B cell (primary cell): ENCODE data around the gene XAF1. TPM values are rescaled to one million over a fixed set of nuclear protein-coding genes. Genes with fewer than 3 reads are reported as not detected.

Source experiments
- ATAC-seq: fragments of 200-7000 bp; cut with Tn5 transposase; one replicate; pipeline ENCODE4 v1.10.0; 2021; ENCODE audit warnings: low read depth, mild to moderate bottlenecking, moderate number of reproducible peaks, moderate library complexity
- CTCF ChIA-PET: fragments of 350-600 bp; sonication (Branson Sonifier 250); formaldehyde crosslinking; loops from one replicate; lab custom pipeline; 2021; ENCODE audit warnings: antibody characterized with exemption, inconsistent platforms; lab: Charles Lee
- POLR2A ChIA-PET: fragments of 350-600 bp; sonication (Branson Sonifier 250); formaldehyde crosslinking; loops from one replicate; lab custom pipeline; 2021; ENCODE audit warnings: antibody characterized with exemption; lab: Charles Lee
- DNase-seq: peaks from one replicate; pipeline ENCODE4 v3.0.0; 2013
- H2AFZ ChIP-seq: 2 replicates; pipeline ENCODE4 v1.6.1; 2012; ENCODE audit warnings: mild to moderate bottlenecking, low read depth, low read length; ENCODE audit not compliant: insufficient read depth, poor library complexity, severe bottlenecking
- H3K27ac ChIP-seq, 2 donors: 1 replicate in 1 of 2; 2 replicates in 1 of 2; pipeline ENCODE4 v1.5.1; 2012 to 2013; ENCODE audit warnings: low read length in 2 of 2, mild to moderate bottlenecking in 2 of 2, moderate library complexity in 1 of 2
- H3K27me3 ChIP-seq, 4 experiments: fragments of 200-600 bp in 1 of 4; sonication (generic) in 1 of 4; replicated peaks in 1 of 4; 1 replicate in 2 of 4; 2 replicates in 2 of 4; pipeline versions ENCODE4 v1.6.1 to v1.7.0; 2013 to 2016; ENCODE audit warnings: low read length in 3 of 4, mild to moderate bottlenecking in 2 of 4, mixed read lengths in 1 of 4, moderate library complexity in 1 of 4; ENCODE audit not compliant: insufficient read depth in 4 of 4, control insufficient read depth in 3 of 4; ENCODE audit errors: control extremely low read depth in 1 of 4
- H3K36me3 ChIP-seq, 2 experiments: replicated peaks in 1 of 2; 1 replicate in 1 of 2; 2 replicates in 1 of 2; pipeline versions ENCODE4 v1.6.1 to v1.7.1; 2013; ENCODE audit warnings: low read length in 1 of 2; ENCODE audit not compliant: insufficient read depth in 2 of 2, control insufficient read depth in 1 of 2; ENCODE audit errors: control extremely low read depth in 1 of 2, extremely low read depth in 1 of 2
- H3K4me1 ChIP-seq, 2 donors: fragments of 200-600 bp in 1 of 2; sonication (generic) in 1 of 2; 1 replicate in 1 of 2; 2 replicates in 1 of 2; pipeline versions ENCODE4 v1.5.1 to v1.6.1; 2013 to 2017; ENCODE audit warnings: low read length in 2 of 2; ENCODE audit not compliant: control insufficient read depth in 2 of 2, insufficient read depth in 2 of 2
- H3K4me2 ChIP-seq: replicated peaks from 2 replicates; pipeline ENCODE3; 2012; ENCODE audit warnings: mild to moderate bottlenecking, low read depth, low read length; ENCODE audit not compliant: poor library complexity, severe bottlenecking
- H3K4me3 ChIP-seq, 5 experiments: fragments of 200-600 bp in 1 of 5; sonication (generic) in 1 of 5; 1 replicate in 3 of 5; 2 replicates in 2 of 5; pipeline versions ENCODE4 v1.5.1 to v1.7.0; 2011 to 2016; ENCODE audit warnings: low read length in 4 of 5, mild to moderate bottlenecking in 4 of 5, low read depth in 2 of 5, control low read depth in 1 of 5, moderate library complexity in 1 of 5; ENCODE audit not compliant: insufficient read depth in 1 of 5; ENCODE audit errors: control extremely low read depth in 1 of 5, extremely low read depth in 1 of 5
- H3K79me2 ChIP-seq: fragments of 200-600 bp; sonication (generic); one replicate; pipeline ENCODE4 v1.6.0; 2016; ENCODE audit warnings: low read length; ENCODE audit not compliant: control insufficient read depth, insufficient read depth
- H3K9ac ChIP-seq: fragments of 200-600 bp; sonication (generic); 2 replicates; pipeline ENCODE4 v1.6.1; 2017; ENCODE audit warnings: mild to moderate bottlenecking, low read length, moderate library complexity
- H3K9me3 ChIP-seq, 3 donors: one replicate each; pipeline versions ENCODE4 v1.6.1 to v1.7.1; 2013; ENCODE audit warnings: low read length in 2 of 3; ENCODE audit not compliant: control insufficient read depth in 2 of 3, insufficient read depth in 1 of 3; ENCODE audit errors: control extremely low read depth in 1 of 3
- H4K20me1 ChIP-seq: 2 replicates; pipeline ENCODE4 v1.6.0; 2012; ENCODE audit warnings: mild to moderate bottlenecking, low read length; ENCODE audit not compliant: insufficient read depth, control insufficient read depth, poor library complexity, severe bottlenecking
- H3K27ac Mint-ChIP-seq: one replicate; pipeline ENCODE4 v1.8.0; 2021; ENCODE audit warnings: mixed read lengths
- H3K27me3 Mint-ChIP-seq: one replicate; pipeline ENCODE4 v1.8.0; 2021; ENCODE audit warnings: mixed read lengths
- H3K4me1 Mint-ChIP-seq: one replicate; pipeline ENCODE4 v1.8.0; 2021; ENCODE audit warnings: mixed read lengths
- H3K4me3 Mint-ChIP-seq: one replicate; pipeline ENCODE4 v1.8.0; 2021; ENCODE audit warnings: mixed read lengths
- H3K9me3 Mint-ChIP-seq: one replicate; pipeline ENCODE4 v1.8.0; 2022; ENCODE audit warnings: mixed read lengths; ENCODE audit not compliant: insufficient read depth
- EZH2 ChIP-seq: IDR thresholded peaks from 2 replicates; pipeline ENCODE4 v1.6.1; 2012; ENCODE audit warnings: borderline replicate concordance, low read depth, mild to moderate bottlenecking, moderate library complexity, low read length; ENCODE audit not compliant: insufficient read depth, poor library complexity, severe bottlenecking
- WGBS: methylation state at CpG from one replicate; pipeline ENCODE4 v1.1.5; 2013; ENCODE audit warnings: missing lambda C conversion rate; ENCODE audit not compliant: insufficient coverage; 5-methylcytosine and 5-hydroxymethylcytosine counted together
- intact Hi-C: fragments of 100-400 bp; cut with micrococcal nuclease; formaldehyde crosslinking; loops from one replicate; pipeline ENCODE4 v1.10.0; 2022
- polyA plus RNA-seq: library from polyadenylated mRNA; depleted of rRNA; stranded (reverse); fragments of >200 nt; gene quantifications from 2 replicates; pipeline ENCODE4 v1.2.3, GENCODE V29; 2012
- total RNA-seq, 2 donors: library from RNA; stranded (reverse); fragments of 120-200 nt in 1 of 2; gene quantifications; 1 replicate in 1 of 2; 2 replicates in 1 of 2; pipeline versions ENCODE4 v1.2.3 to v1.2.4, GENCODE V29; 2013 to 2022
- TF ChIP-seq, protein P1 (sequence below): fragments of 200-600 bp; IDR thresholded peaks from one replicate; pipeline ENCODE4 v1.8.0; 2022; ENCODE audit warnings: antibody characterized with exemption, mild to moderate bottlenecking

The XAF1 gene
- total and polyA plus RNA-seq, 2 donors (not counting 1 experiment from before 2014, with no cell fraction given): 44.8 to 116 TPM

DNA sequence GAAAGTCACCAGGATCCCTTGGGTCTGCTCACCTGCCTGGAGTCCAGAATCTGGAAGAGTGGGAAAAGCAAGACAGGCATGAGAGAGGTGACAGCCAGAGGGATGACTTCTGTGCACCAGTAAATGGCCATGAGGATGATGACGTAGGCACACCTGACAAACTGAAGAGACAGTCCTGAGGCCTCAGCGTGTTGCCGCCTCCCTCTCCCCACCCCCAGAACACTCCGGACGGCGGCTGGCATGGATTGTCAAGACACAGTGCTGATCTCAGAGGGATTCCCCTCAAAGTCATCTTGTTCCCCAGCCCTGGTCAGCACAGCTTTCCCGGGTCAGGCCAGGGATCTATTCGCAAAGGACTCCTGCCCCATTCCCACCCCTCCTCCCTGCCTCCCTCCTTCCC lies 48.9 kb upstream of the XAF1 start:
- Histone ChIP-seq H3K4me1 (no peaks in the 10 kb centered on the region), H4K20me1 (no peaks in the 10 kb centered on the region), H3K27ac (no peak overlapping the region), H3K4me2 (no peak overlapping the region), H2AFZ (no peak overlapping the region), H3K9ac (no peak overlapping the region), H3K4me3 (no peak overlapping the region), H3K79me2 (no peaks in the 10 kb centered on the region), H3K9me3 (no peaks in the 10 kb centered on the region), H3K27me3 (peaks cover 0 to 12% (median 5%) of the 10 kb centered on the region in 4 experiments), H3K36me3 (no peaks in the 10 kb centered on the region)
- Mint-ChIP-seq H3K4me1 (peaks cover 2% of the 10 kb centered on the region), H3K4me3 (no peak overlapping the region), H3K9me3 (no peaks in the 10 kb centered on the region), H3K27ac (no peak overlapping the region), H3K27me3 (peaks cover 57% of the 10 kb centered on the region)
- DNase-seq (no peak), ATAC-seq (no peak)
- CTCF ChIA-PET: no interaction called here
- 89% methylated on average over 8 of the region's 8 CpGs for WGBS
- TF ChIP-seq EZH2: no peak
- TF ChIP-seq, protein P1, sequence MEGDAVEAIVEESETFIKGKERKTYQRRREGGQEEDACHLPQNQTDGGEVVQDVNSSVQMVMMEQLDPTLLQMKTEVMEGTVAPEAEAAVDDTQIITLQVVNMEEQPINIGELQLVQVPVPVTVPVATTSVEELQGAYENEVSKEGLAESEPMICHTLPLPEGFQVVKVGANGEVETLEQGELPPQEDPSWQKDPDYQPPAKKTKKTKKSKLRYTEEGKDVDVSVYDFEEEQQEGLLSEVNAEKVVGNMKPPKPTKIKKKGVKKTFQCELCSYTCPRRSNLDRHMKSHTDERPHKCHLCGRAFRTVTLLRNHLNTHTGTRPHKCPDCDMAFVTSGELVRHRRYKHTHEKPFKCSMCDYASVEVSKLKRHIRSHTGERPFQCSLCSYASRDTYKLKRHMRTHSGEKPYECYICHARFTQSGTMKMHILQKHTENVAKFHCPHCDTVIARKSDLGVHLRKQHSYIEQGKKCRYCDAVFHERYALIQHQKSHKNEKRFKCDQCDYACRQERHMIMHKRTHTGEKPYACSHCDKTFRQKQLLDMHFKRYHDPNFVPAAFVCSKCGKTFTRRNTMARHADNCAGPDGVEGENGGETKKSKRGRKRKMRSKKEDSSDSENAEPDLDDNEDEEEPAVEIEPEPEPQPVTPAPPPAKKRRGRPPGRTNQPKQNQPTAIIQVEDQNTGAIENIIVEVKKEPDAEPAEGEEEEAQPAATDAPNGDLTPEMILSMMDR: no peak
- POLR2A ChIA-PET: no interaction called here
- intact Hi-C loops: no loop called here

DNA sequence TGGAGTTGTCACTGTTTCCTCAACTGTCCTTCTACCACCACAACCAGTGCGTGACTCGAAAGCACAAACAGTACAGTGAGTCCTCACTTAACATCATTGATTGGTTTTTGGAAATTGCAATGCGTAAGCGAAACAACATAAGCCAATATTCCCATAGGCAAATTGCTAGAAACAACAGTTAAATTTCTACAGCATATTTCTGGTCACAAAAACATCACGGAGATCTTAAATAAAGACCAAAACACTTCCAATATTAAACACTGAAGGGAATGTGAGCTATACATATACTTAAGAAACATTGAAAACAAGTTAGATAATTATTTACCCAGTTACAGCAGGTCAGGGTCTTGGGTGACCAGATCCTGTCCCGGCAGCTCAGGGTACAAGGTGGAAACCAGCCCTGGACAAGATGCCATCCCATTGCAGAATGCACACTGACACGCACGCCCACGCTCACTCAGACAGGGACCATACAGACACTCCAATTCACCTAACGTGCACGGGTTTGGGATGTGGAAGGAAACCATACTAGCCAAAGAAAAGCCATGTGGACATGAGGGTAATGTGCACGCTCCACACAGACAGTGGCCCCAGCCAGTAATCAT lies 47.4 kb upstream of the XAF1 start:
- Histone ChIP-seq H3K27me3 (peaks cover 0 to 24% (median 11%) of the 10 kb centered on the region in 4 experiments), H3K9me3 (no peaks in the 10 kb centered on the region), H3K4me2 (no peak overlapping the region), H3K9ac (no peak overlapping the region), H3K4me1 (peaks cover 8 to 13% of the 10 kb centered on the region in 2 donors), H2AFZ (no peak overlapping the region), H3K36me3 (no peaks in the 10 kb centered on the region), H4K20me1 (no peaks in the 10 kb centered on the region), H3K79me2 (no peaks in the 10 kb centered on the region), H3K27ac (no peak overlapping the region), H3K4me3 (no peak overlapping the region)
- no peak for DNase-seq
- no peak for ATAC-seq
- CTCF ChIA-PET: no interaction called here
- Mint-ChIP-seq H3K4me1 (peaks cover 12% of the 10 kb centered on the region), H3K4me3 (no peak overlapping the region), H3K27ac (no peak overlapping the region), H3K9me3 (no peaks in the 10 kb centered on the region), H3K27me3 (peaks cover 65% of the 10 kb centered on the region)
- TF ChIP-seq, protein P1: no peak
- TF ChIP-seq EZH2: no peak
- intact Hi-C loops: no loop called here
- POLR2A ChIA-PET: no interaction called here
- 98% methylated on average over 6 of the region's 12 CpGs for WGBS
